Fibroblast of pulmonary artery (primary cell): ENCODE measurements around the gene B4GALNT4.
A peak's percentile ranks its signal among the peaks of the same experiment; 100 is the strongest.

ENCODE experiments used
- DNase-seq: peaks from one replicate; pipeline ENCODE4 v3.0.0-alpha.2; 2010; ENCODE audit warnings: low read depth
- H3K4me3 ChIP-seq: replicated peaks from 2 replicates; pipeline ENCODE4 v1.5.1; 2011; ENCODE audit warnings: low read depth, mild to moderate bottlenecking, control low read depth, low read length, moderate library complexity
- CTCF ChIP-seq: IDR thresholded peaks from 2 replicates; pipeline ENCODE4 v1.5.1; 2011; ENCODE audit warnings: mild to moderate bottlenecking, control low read depth, low read length, inconsistent platforms; ENCODE audit errors: missing control alignments

B4GALNT4 gene

GRCh38 chr11:405323-405953 is 36.1 kb downstream of the B4GALNT4 start:
- no peak for TF ChIP-seq CTCF
- DNase-seq: peak; percentile 26
- no peak overlapping the region for H3K4me3 ChIP-seq

GRCh38 chr11:405954-406795 is 36.9 kb downstream of the B4GALNT4 start:
- no peak for DNase-seq
- no peak for TF ChIP-seq CTCF
- H3K4me3 ChIP-seq: peak overlapping the region; percentile 62

- peak; percentile 82 for DNase-seq
- TF ChIP-seq CTCF: no peak
- H3K4me3 ChIP-seq: peak overlapping the region; percentile 62
Measured at GRCh38 chr11:406796-407650, 37.7 kb downstream of the B4GALNT4 start.

GRCh38 chr11:407651-408123 is 38.4 kb downstream of the B4GALNT4 start:
- H3K4me3 ChIP-seq: no peak overlapping the region
- TF ChIP-seq CTCF: no peak
- DNase-seq: no peak

- H3K4me3 ChIP-seq: no peak overlapping the region
- no peak for TF ChIP-seq CTCF
- no peak for DNase-seq
Measured at GRCh38 chr11:408154-409007, 39.1 kb downstream of the B4GALNT4 start.

- no peak for TF ChIP-seq CTCF
- no peak for DNase-seq
- no peak overlapping the region for H3K4me3 ChIP-seq
Measured at GRCh38 chr11:409008-409599, 39.8 kb downstream of the B4GALNT4 start.
